ENCODE results near the gene EML6.
"Not testable (repeated sequence)": the region's sequence is repeated elsewhere in the genome, so short reads cannot be mapped to it uniquely, and the experiment has no call there.

Gene EML6

DNA sequence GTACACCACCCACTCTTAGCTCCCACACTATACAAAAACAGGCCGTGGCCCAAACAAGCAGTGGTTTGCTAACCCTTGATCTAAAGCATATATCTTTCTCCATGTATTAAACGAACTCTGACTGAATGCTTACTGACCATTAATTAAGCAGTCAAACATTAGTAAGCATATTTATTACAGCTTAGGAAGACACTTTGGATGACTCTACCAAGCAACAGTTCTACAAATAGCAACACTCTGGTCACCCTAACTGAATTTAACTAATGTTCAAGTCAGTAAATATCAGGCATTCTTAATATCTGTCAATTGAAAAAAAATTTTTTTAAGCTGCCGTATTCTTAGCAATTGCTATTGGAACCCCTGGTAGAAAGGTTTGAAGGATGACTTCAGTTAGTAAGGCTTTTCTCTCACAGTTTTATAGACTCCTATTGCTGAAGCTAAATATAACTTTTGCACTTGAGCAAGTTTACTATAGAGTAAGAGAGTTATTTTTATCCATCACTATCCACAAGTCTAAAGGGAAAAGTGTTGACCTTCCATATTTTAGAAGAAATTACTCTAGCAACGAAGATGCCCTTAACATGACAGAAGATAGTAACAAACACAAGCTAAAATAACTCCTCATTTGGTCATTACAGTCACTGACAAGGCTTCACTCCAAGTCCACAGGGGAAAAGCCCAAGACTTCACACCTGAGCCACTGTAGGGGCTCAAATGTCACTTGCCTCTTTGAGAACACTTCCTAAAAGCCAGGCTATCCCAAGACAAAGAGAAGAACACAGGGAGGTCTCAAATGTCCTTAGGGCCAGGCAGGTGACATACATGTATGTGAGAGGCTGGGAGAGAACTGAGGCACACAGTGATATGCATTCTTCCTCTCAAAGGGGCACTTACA, 252.4 kb downstream of the EML6 start:
- DNase-seq, result no peak

DNA sequence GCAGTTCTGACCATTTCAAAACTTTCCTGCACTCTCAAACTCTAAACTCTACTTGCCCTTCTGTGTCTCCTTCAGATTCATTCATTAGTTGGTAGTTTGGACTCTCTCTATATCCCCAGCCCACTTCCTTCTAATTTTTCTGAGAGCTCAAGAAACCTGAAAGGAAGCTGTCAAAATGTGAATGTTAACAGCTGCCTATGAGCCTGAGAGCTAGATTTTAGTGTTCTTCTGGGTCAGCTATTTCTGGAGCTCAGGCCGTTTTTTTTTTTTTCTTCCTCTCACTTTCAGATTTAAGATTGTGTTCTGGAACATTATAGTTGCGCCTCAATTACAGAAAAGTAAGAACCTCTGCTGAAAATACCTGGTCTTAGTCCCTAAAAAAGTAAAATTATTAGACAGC, 253.7 kb downstream of the EML6 start:
- DNase-seq, result no peak

DNA sequence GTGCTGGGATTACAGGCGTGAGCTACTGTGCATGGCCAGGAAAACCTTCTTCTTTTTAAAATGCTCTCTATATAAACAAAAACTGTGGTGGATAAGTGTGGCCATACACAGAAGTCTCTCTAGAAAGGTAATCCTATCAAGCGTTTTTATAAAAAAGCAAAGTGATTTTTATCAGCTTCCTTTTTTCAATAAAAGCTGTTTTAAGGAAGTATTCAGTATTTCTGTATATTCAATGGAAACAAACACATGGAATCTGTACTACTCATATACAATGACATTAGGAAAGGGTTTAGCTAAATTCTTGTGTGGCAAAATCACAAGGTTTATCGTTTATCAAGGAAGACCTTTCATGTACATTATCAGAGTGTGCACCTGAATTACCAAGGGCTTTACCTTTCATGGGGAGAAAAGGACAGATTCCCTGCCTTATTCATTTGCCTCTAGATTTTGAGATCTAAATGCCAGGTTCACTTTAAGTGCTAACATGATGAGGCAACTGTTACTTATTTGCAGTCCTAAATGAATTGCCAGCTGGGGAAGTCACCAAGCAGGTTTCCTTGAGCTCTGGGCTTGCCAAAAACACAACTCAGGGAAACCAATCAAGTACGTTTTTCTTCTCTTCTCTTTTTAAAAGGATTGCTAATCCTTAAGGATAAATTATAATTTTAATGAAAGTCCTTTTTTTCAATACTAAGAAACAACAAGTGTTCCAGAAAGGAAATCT, 256.0 kb downstream of the EML6 start:
- no peak for DNase-seq

DNA sequence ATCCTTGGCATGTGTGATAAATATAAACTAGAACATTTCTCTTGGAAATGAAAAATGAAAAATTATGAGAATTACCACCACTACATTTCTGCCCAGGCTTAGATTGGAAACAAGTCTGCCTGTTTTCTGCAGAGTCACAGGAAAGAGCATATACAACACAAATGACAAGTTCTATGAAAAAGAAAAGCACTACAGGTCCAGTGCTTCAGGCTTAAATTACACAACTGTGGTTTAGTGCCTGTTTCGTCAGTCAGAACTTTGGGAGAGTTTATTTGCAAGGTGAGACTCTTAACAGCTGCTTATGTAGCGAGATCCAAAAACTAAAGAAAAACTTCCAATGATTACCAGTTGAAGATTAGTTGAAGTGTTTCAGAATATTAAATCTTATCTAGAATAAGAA, 257.9 kb downstream of the EML6 start:
- peak; percentile 22 for DNase-seq

DNA sequence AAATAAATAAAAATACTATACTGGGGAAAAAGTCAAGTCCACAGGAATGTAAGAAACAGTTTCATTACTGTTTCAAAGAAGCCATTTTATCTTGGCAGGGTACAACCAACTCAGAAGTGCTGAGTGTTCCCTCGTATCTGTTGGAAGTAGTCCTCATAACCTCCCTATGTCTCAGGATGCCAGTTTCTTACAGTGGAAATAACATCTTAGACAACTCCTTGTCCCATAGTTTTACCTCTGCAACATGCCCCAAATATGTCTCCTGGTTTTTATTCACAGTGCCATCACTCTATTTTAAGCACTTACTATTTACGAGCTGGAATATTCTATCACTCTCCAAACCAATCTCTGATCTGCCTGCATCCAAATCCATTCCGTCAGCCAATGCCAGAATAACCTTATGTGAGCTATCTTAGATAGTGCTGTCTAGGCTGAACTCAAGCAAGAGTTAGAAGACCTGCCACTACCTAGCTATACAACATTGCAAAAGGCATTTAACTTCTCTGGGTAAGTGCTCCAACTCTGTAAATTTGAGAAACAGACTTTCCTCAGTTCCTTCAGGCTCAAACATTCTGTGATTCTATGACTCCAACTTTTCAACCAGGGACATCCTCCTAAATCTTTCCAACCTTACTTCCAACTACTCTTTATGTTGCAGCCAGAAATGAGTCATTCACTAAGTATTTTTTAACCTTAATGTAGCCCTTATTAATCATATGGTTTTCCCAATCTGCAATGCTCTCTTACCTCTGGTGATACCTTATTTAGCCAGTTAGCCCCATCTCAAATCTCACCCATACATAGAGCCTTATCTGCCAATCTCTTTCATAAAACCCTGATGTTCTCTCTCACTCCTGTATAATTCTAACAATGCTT, 260.1 kb downstream of the EML6 start:
- no peak for DNase-seq

DNA sequence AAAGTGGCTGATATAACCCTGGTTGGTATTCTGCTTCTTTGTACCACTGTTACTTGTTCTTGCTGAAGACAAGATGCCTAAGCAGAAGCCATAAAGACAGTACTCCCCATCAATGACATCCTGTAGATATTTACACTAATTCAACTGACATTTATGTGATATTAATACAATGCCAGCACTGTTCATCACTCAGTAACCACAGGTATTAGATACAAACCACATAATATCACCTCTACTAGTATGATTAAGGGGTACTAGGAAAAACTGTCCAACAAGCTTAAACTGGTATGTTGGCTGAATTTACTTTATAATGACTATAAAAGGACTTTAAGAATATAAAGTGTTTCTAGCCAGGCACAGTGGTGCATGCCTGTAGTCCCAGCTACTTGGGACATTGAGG, 261.0 kb downstream of the EML6 start:
- no peak for DNase-seq

DNA sequence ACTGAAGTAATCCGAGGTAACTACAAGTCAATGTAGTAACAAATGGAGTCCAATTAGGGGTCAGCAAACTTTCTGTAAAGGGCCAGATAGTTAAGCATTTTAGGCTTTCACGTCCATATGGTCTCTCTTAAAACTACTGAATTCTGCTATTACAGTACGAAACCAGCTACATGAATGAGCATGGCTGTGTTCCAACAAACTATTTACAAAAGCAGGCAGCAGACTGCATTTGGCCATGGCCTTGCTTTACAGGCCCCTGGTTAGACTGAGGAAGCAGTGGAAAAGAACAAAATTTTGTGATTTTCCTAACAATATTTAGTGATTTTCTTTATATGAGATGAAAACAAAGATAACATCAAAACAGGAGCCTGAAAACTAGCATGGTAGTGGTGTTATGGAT, 262.8 kb downstream of the EML6 start:
- no peak for DNase-seq

DNA sequence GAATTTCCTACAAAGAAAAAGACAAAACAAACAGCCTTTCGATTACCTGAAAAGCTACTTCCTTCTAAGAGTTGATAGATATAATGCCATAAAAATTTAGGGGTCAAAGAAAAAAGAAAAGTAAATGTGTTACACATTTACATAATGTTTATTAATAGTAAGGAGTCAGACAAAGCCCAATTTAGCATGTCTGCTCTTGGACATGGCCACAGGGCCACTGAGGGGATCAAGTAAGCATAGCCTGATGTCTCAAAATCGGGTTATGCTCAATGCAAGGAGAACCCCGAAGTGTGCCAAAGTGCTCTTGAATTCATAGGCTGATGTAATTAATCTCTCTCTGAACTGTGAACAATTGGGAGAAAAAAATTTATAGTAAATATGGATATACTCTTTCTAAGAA, 265.1 kb downstream of the EML6 start:
- DNase-seq, result no peak

DNA sequence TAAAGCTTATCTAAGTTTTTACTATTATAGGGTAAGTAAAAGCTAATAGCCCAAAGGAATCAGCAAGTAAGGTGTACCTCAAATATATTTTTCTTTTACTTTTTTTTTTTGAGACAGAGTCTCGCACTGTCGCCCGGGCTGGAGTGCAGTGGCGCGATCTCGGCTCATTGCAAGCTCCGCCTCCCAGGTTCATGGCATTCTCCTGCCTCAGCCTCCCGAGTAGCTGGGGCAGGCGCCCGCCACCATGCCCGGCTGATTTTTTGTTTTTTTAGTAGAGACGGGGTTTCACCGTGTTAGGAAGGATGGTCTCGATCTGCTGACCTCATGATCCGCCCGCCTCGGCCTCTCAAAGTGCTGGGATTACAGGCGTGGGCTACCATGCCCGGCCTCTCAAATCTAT, 267.2 kb downstream of the EML6 start:
- DNase-seq, result not testable (repeated sequence)

DNA sequence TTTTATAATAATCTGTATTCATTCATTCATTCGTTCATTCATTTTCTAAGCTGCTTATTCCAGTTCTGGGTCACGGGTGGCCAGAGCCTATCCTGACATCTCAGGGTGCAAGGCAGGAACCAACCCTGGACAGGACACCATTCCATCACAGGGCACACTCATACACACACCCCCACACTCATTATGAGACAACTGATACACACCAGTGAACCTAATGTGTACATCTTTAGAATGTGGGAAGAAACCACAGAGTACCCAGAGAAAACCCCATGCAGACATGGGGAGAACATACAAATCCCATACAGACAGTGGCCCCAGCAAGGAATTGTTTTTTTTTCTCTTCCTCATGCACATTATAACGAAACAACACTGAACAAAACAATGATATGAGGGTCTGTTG, 272.1 kb downstream of the EML6 start:
- no peak for DNase-seq

DNA sequence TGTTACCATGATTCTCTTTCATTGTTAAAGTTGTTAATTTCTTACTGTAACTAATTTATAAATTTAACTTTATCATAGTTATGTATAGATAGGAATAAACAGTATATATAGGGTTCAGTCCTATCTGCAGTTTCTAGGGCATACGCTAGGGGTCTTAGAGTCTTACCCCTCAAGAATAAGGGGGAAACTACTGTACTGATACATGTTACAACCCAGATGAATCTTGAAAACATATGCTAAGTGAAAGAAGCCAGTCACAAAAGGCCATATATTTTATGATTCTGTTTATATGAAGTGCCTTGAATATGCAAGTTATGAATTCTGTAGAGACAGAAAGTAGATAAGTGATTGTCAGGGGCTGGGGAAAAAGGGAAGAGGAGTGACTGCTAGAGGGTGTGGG, 274.4 kb downstream of the EML6 start:
- no peak for DNase-seq

DNA sequence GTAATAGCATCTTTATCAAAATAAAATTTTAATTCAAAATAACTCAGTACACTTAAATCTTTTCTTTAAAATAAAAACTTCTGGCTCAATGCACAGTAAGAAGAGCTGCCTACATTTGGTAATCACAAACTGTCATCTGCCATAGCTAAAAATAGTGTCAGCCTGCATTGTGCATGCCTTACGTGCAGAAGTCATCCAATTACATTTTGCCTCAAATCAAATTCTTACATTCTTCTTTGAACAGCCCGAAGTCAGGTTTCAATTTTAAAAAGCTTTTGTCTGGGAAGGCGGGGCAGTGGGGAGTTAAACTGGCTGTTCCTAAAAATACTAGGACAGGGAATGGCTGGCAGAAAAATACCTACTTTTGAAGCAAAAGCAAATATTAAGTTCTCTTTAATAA, 275.7 kb downstream of the EML6 start:
- DNase-seq, result no peak

DNA sequence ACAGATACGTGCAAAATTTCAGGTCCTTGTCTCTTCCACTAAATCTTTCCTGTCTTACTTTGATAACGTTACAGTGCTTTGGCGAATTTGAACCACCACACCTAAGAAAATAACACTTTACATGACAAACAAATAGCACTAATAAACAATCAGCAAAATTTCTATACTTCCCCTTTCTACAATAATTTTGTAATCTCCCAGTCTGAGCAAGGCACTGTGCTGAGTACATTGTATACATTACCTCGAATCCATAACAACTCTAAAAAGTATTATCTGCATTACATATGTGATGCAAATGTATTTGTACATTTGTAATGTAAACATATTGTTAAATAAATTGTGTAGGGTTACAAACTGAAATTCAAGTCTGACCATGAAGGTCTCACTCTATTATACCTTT, 276.9 kb downstream of the EML6 start:
- DNase-seq, result no peak

DNA sequence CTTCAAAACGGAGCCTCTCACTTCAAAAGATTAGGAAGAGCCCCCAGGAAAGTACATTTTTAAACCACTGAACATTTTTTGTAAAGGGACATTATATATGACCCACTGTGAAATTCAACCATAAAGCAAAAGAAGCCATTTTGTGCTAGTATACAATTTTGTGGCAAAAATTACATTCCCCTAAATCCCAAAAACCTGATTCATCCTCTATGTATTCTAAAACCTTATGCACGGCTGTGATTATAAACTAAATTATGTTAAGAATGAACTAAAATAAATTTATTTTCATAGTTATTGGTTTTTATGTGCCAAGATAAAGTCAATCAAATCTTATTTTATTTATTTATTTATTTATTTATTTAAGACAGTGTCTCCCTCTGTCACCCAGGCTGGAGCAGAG, 278.3 kb downstream of the EML6 start:
- DNase-seq, result no peak

DNA sequence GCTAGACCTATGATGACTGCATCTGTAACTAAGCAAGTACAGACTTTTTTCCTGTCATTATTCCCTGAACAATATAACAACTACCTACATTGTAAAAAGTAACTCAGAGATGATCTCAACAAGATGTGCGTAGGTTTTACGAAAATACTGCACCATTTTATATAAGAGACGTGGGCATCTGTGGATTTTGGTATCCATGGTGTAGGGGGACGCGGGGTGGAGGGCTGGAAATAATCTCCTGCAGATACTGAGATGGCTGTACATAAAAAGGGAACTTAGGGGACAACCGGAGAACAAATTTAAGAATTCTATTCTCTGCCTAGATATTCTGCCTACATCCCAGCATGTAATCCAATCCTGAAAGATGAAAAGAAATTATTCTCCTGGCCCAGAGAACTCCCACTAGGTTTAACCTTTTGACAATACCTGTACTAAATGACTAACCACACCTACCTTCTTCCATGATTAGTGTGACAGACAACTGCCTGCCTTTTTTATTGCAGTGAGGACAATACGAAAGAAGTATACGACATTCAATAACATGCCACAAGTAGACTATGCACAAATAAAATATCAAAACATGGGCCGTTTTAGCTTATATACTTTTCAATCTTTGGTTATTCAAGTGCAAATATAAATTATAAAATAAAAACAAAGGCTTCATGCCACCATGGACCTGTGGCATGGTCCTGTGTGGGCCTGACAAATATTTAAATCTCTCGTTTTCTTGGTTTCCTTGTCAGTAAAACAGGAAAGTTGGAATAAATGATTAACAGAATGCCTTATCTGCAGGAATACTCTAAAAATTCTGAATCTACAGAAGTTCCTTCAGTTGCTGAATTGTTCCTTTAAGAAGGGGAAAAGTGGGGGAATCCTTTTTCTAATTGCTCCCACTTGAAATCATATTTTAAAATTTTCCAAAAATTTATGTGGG, 280.5 kb downstream of the EML6 start:
- no peak for DNase-seq

DNA sequence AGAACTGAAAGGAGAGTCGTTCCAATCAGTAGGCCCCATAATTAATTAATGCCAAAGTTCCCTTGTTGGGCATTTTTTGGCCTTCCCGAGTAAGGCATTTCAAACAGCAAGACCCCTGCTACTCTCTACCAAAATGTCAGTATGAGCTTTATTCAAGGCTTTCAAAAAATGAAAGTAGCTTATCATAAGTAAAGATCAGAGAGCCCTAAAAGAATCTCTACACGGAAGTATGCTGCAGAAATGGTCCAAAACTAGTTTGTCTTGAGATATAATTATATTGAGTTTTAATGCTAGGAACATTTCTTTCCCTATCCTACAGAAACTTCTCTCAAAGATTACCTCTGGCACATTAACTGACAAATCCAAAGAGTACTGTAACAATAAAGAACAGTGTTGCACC, 282.8 kb downstream of the EML6 start:
- no peak for DNase-seq

DNA sequence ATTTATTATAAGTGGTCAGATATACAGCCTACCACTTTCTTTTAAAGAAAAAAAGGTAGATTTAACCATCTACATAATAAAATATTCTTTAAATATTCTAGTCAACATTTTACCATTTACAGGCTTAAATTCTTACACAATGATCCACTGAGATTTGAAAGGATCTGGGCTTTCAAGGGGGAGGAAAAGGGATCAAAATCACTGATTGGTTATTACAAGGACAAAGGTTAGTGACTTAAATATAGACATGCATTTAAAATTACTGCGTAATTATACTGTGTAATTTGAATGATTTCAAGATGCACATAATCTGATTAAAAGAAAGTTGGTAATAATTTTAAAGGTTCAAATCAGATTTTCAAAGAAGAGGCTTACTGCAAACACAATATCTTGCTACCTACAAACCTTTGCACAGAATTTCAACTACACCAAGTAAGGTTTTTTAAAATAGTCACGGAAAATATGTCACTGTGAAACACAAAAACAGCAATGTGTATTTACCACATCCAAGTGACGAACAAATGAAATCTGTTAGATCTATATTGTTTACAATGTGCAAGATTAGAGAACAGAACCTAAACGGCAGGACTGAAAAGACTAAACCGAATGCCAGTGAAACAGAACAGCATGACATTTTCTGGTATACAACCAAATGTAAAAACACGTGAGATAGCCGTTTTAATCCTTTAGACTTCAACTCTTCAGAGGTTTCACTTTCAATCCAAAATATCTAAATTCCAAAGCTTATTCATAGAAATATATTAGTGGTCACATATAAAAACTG, 286.0 kb downstream of the EML6 start:
- no peak for DNase-seq

DNA sequence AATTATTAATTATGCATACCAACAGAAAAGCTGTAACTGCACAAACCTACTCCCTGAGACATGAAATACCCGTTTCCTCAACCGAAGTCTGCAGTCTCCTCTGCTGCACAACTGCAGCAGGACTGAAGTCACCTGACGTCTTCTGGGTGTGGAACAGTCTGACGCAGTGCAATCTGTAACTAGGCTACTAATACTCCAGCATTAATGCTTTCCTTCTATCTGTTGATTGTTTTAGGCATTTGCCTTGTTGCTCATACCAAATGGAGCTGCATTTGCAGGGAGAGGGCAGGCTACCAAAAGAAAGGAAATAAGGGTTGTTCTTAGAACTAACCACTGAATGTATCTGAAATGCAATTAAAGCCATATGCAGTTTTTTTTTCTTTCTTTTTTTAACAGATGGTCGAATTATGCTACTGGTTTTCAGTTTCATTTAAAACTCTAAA, 286.7 kb downstream of the EML6 start:
- peak; percentile 37 for DNase-seq

DNA sequence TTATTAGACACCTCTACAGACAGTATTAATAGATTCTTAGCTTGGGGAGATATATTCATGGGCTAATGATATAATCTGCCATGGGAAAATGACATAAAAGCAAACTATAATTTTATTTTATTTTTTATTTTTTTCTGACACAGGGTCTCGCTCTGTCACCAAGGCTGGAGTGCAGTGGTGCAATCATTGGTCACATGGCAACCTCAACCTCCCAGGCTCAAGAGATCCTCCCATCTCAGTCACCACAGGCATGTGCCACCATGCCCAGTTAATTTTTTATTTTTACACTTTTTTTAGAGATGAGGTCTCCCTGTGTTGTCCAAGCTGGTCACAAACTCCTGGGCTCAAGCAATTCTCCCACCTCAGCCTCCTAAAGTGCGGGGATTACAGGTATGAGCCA, 287.5 kb downstream of the EML6 start:
- DNase-seq, result peak; percentile 13

DNA sequence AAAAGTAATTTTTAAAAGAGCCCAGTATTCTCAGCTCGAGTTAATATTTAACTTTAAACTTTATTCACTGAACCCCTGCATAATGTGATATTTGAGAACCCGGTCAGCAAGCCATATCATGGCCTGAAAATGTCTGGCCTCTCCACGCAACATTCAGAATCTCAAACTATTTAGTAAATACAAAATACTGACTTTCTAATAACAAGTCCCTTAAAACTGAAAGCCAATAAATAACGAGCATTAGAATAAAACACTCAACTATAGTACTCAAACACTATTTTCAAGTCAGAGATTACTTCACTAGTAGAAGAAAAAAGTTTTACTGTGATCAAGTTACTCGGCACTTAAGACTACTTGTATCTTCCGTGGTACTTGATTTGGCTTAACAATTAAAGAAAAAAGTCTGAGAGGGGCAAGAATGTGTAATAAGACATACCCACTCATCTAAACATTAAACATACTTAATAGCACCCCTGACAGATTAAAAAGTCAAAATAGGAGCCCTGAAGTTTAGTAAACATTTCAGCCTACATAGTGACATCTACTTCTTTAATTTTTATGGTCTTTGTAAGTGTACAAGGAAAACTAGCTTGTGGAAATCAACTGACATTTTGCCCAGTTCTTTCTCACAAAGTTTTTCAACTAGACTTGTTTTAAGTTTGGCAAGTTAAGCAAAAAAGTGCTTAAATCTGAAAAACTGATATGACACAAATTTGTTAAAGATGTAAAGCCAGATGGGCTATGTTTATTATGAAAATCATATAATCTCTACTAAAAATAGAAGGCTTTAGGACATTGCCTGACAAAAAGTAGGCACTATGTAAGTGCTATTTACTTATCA, 288.6 kb downstream of the EML6 start:
- DNase-seq, result no peak
